ENCODE measurements around the gene GRPEL2.

DNA sequence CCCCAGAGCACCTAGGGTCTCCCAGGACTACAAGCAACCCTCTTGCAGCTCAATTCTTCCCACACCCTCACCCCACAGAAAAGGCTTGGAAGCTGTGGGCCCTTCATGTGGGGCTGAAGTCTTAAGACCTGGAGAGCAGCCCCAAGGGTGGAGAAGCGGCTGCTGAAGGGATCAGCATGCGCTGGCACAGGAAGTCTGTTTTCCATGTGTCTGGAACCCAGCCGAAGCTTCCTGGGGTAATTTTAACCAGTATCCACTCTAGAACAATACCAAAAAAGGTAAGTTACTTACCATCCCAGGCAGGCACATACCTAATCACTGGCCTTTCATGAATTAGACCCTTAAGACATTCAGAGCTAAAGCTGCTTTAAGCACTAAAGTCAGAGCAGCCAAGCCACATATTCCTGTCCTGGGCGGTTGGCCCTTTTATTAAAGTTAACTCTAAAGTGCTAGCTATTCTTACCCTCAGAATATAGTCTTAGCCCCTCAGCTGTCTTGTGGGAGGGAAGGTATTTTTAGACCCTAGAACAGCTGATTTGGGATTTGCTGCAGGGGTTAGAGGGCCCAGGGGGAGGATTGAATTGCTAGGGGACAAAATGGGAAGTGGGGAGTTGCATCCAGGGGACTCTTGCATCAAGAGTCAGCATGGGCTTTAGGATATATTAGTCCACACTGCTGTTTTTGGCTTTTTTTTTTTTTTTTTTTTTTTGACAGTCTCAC, 26.9 kb downstream of the GRPEL2 start:
- TF ChIP-seq, protein P1, sequence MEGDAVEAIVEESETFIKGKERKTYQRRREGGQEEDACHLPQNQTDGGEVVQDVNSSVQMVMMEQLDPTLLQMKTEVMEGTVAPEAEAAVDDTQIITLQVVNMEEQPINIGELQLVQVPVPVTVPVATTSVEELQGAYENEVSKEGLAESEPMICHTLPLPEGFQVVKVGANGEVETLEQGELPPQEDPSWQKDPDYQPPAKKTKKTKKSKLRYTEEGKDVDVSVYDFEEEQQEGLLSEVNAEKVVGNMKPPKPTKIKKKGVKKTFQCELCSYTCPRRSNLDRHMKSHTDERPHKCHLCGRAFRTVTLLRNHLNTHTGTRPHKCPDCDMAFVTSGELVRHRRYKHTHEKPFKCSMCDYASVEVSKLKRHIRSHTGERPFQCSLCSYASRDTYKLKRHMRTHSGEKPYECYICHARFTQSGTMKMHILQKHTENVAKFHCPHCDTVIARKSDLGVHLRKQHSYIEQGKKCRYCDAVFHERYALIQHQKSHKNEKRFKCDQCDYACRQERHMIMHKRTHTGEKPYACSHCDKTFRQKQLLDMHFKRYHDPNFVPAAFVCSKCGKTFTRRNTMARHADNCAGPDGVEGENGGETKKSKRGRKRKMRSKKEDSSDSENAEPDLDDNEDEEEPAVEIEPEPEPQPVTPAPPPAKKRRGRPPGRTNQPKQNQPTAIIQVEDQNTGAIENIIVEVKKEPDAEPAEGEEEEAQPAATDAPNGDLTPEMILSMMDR (IDR thresholded peaks at IDR 0.05), result no peak
- TF ChIP-seq EZH2 (IDR thresholded peaks at IDR 0.05) (no peak), EZH2phosphoT487 (IDR thresholded peaks at IDR 0.05) (no peak)

Data from neural progenitor cell (in vitro differentiated cells).